WTC11 (cell line): ENCODE data around the gene INPP5A. TPM values are rescaled to one million over a fixed set of nuclear protein-coding genes. Genes with fewer than 3 reads are reported as not detected.

Experiments used
- ATAC-seq: fragments of 200-7000 bp; cut with Tn5 transposase; 2 replicates; pipeline ENCODE4 v1.10.0; 2021; ENCODE audit warnings: mild to moderate bottlenecking, moderate library complexity
- CTCF ChIA-PET: fragments of 300-600 bp; sonication (Branson Sonifier 250); formaldehyde crosslinking; loops from one replicate; lab custom pipeline; 2021; ENCODE audit warnings: antibody characterized with exemption; lab: Charles Lee
- POLR2A ChIA-PET: fragments of 350-600 bp; sonication (Branson Sonifier 250); formaldehyde crosslinking; loops from one replicate; lab custom pipeline; 2021; ENCODE audit warnings: antibody characterized with exemption; lab: Charles Lee
- DNase-seq: peaks from one replicate; pipeline ENCODE4 v3.0.0; 2021; ENCODE audit warnings: low spot score
- H3K27ac Mint-ChIP-seq: 2 replicates; pipeline ENCODE4 v1.8.0; 2021; ENCODE audit warnings: mixed read lengths
- H3K27me3 Mint-ChIP-seq: 2 replicates; pipeline ENCODE4 v1.8.0; 2021; ENCODE audit warnings: low read depth, mild to moderate bottlenecking, moderate library complexity, mixed read lengths
- H3K36me3 Mint-ChIP-seq: 2 replicates; pipeline ENCODE4 v1.8.0; 2021; ENCODE audit warnings: mixed read lengths
- H3K4me1 Mint-ChIP-seq: 2 replicates; pipeline ENCODE4 v1.8.0; 2022; ENCODE audit warnings: mixed read lengths
- H3K4me3 Mint-ChIP-seq: 2 replicates; pipeline ENCODE4 v1.8.0; 2021; ENCODE audit warnings: mild to moderate bottlenecking, moderate library complexity, mixed read lengths
- H3K9me3 Mint-ChIP-seq: 2 replicates; pipeline ENCODE4 v1.8.0; 2021; ENCODE audit warnings: mixed read lengths
- ATF1 ChIP-seq: sonication (generic); formaldehyde crosslinking; IDR thresholded peaks from 2 replicates; pipeline ENCODE4 v1.8.1; 2023; ENCODE audit warnings: mild to moderate bottlenecking, moderate library complexity, missing genetic modification reagents
- CDX4 ChIP-seq: fragments of 250-450 bp; sonication (Bioruptor Pico); IDR thresholded peaks from 2 replicates; pipeline ENCODE4 v1.9.0; 2021; ENCODE audit warnings: moderate library complexity, mild to moderate bottlenecking, inconsistent platforms, borderline replicate concordance
- EMX1 ChIP-seq: fragments of 250-450 bp; sonication (Bioruptor Pico); IDR thresholded peaks from 2 replicates; pipeline ENCODE4 v1.8.0; 2021; ENCODE audit warnings: mild to moderate bottlenecking
- FOXJ3 ChIP-seq: sonication (generic); formaldehyde crosslinking; IDR thresholded peaks from 2 replicates; pipeline ENCODE4 v1.9.0; 2021; ENCODE audit warnings: missing genetic modification reagents, mild to moderate bottlenecking, borderline replicate concordance
- MXD4 ChIP-seq: fragments of 250-450 bp; sonication (Bioruptor Pico); IDR thresholded peaks from 2 replicates; pipeline ENCODE4 v1.8.0; 2021; ENCODE audit warnings: mild to moderate bottlenecking, moderate library complexity, borderline replicate concordance
- NFE2L1 ChIP-seq: sonication (generic); formaldehyde crosslinking; IDR thresholded peaks from 2 replicates; pipeline ENCODE4 v1.8.1; 2023; ENCODE audit warnings: missing genetic modification reagents
- PRRX2 ChIP-seq: fragments of 250-450 bp; sonication (Bioruptor Pico); IDR thresholded peaks from 2 replicates; pipeline ENCODE4 v1.8.0; 2021; ENCODE audit warnings: mild to moderate bottlenecking
- RORB ChIP-seq: fragments of 250-450 bp; sonication (Bioruptor Pico); IDR thresholded peaks from 2 replicates; pipeline ENCODE4 v1.9.0; 2021; ENCODE audit warnings: mild to moderate bottlenecking
- SMAD4 ChIP-seq: sonication (generic); formaldehyde crosslinking; IDR thresholded peaks from 2 replicates; pipeline ENCODE4 v1.8.0; 2022; ENCODE audit warnings: mild to moderate bottlenecking, missing genetic modification reagents
- ZNF423 ChIP-seq: fragments of 250-450 bp; sonication (Bioruptor Pico); IDR thresholded peaks from 2 replicates; pipeline ENCODE4 v2.1.2; 2022; ENCODE audit warnings: mild to moderate bottlenecking, moderate library complexity
- total RNA-seq: library from RNA; stranded (reverse); gene quantifications from 3 replicates; pipeline ENCODE4 v1.2.3, GENCODE V29; 2021
- TF ChIP-seq, protein P1 (sequence below): sonication (generic); formaldehyde crosslinking; IDR thresholded peaks from 2 replicates; pipeline ENCODE4 v1.8.0; 2022; ENCODE audit warnings: mild to moderate bottlenecking, missing genetic modification reagents
- TF ChIP-seq, protein P2 (sequence below): fragments of 200-600 bp; IDR thresholded peaks from 2 replicates; pipeline ENCODE4 v1.8.0; 2022; ENCODE audit warnings: antibody characterized with exemption
- TF ChIP-seq, protein P3 (sequence below): sonication (generic); formaldehyde crosslinking; IDR thresholded peaks from 2 replicates; pipeline ENCODE4 v1.8.1; 2023; ENCODE audit warnings: mild to moderate bottlenecking, missing genetic modification reagents
- TF ChIP-seq, protein P4 (sequence below): sonication (generic); formaldehyde crosslinking; conservative IDR thresholded peaks from 2 replicates; pipeline ENCODE4 v1.8.1; 2022; ENCODE audit warnings: mild to moderate bottlenecking, missing genetic modification reagents
- TF ChIP-seq, protein P5 (sequence below): fragments of 250-450 bp; sonication (Bioruptor Pico); IDR thresholded peaks from 2 replicates; pipeline ENCODE4 v1.9.0; 2021; ENCODE audit warnings: mild to moderate bottlenecking
- TF ChIP-seq, protein P6 (sequence below): sonication (generic); formaldehyde crosslinking; IDR thresholded peaks from 2 replicates; pipeline ENCODE4 v1.8.1; 2023; ENCODE audit warnings: mild to moderate bottlenecking, missing genetic modification reagents, moderate library complexity
- TF ChIP-seq, protein P7 (sequence below): fragments of 250-450 bp; sonication (Bioruptor Pico); IDR thresholded peaks from 2 replicates; pipeline ENCODE4 v1.8.0; 2021; ENCODE audit warnings: mild to moderate bottlenecking

The INPP5A gene
- total RNA-seq, 1 experiment from 2014 or later = 22.1 TPM

- DNase-seq = no peak
- peaks cover 8% of the 10 kb centered on the region for H3K4me1 Mint-ChIP-seq
- H3K9me3 Mint-ChIP-seq = no peaks in the 10 kb centered on the region
- H3K36me3 Mint-ChIP-seq = no peaks in the 10 kb centered on the region
- H3K4me3 Mint-ChIP-seq = no peak overlapping the region
- CTCF ChIA-PET = no interaction called here
- POLR2A ChIA-PET = no interaction called here
- TF ChIP-seq RORB = no peak
- no peak for TF ChIP-seq ATF1
- TF ChIP-seq MXD4 (CRISPR knock-in tag) = no peak
- TF ChIP-seq FOXJ3 (CRISPR knock-in tag) = no peak
- TF ChIP-seq, protein P1, sequence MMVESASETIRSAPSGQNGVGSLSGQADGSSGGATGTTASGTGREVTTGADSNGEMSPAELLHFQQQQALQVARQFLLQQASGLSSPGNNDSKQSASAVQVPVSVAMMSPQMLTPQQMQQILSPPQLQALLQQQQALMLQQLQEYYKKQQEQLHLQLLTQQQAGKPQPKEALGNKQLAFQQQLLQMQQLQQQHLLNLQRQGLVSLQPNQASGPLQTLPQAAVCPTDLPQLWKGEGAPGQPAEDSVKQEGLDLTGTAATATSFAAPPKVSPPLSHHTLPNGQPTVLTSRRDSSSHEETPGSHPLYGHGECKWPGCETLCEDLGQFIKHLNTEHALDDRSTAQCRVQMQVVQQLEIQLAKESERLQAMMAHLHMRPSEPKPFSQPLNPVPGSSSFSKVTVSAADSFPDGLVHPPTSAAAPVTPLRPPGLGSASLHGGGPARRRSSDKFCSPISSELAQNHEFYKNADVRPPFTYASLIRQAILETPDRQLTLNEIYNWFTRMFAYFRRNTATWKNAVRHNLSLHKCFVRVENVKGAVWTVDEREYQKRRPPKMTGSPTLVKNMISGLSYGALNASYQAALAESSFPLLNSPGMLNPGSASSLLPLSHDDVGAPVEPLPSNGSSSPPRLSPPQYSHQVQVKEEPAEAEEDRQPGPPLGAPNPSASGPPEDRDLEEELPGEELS = no peak
- TF ChIP-seq NFE2L1 (CRISPR knock-in tag) = no peak
- TF ChIP-seq CDX4 (CRISPR knock-in tag) = no peak
- no peak for TF ChIP-seq EMX1 (CRISPR knock-in tag)
- TF ChIP-seq ZNF423 (CRISPR knock-in tag) = no peak
- TF ChIP-seq, protein P2, sequence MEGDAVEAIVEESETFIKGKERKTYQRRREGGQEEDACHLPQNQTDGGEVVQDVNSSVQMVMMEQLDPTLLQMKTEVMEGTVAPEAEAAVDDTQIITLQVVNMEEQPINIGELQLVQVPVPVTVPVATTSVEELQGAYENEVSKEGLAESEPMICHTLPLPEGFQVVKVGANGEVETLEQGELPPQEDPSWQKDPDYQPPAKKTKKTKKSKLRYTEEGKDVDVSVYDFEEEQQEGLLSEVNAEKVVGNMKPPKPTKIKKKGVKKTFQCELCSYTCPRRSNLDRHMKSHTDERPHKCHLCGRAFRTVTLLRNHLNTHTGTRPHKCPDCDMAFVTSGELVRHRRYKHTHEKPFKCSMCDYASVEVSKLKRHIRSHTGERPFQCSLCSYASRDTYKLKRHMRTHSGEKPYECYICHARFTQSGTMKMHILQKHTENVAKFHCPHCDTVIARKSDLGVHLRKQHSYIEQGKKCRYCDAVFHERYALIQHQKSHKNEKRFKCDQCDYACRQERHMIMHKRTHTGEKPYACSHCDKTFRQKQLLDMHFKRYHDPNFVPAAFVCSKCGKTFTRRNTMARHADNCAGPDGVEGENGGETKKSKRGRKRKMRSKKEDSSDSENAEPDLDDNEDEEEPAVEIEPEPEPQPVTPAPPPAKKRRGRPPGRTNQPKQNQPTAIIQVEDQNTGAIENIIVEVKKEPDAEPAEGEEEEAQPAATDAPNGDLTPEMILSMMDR = no peak
- TF ChIP-seq, protein P3, sequence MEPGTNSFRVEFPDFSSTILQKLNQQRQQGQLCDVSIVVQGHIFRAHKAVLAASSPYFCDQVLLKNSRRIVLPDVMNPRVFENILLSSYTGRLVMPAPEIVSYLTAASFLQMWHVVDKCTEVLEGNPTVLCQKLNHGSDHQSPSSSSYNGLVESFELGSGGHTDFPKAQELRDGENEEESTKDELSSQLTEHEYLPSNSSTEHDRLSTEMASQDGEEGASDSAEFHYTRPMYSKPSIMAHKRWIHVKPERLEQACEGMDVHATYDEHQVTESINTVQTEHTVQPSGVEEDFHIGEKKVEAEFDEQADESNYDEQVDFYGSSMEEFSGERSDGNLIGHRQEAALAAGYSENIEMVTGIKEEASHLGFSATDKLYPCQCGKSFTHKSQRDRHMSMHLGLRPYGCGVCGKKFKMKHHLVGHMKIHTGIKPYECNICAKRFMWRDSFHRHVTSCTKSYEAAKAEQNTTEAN = no peak
- TF ChIP-seq, protein P4, sequence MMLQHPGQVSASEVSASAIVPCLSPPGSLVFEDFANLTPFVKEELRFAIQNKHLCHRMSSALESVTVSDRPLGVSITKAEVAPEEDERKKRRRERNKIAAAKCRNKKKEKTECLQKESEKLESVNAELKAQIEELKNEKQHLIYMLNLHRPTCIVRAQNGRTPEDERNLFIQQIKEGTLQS (CRISPR knock-in tag) = no peak
- TF ChIP-seq, protein P5, sequence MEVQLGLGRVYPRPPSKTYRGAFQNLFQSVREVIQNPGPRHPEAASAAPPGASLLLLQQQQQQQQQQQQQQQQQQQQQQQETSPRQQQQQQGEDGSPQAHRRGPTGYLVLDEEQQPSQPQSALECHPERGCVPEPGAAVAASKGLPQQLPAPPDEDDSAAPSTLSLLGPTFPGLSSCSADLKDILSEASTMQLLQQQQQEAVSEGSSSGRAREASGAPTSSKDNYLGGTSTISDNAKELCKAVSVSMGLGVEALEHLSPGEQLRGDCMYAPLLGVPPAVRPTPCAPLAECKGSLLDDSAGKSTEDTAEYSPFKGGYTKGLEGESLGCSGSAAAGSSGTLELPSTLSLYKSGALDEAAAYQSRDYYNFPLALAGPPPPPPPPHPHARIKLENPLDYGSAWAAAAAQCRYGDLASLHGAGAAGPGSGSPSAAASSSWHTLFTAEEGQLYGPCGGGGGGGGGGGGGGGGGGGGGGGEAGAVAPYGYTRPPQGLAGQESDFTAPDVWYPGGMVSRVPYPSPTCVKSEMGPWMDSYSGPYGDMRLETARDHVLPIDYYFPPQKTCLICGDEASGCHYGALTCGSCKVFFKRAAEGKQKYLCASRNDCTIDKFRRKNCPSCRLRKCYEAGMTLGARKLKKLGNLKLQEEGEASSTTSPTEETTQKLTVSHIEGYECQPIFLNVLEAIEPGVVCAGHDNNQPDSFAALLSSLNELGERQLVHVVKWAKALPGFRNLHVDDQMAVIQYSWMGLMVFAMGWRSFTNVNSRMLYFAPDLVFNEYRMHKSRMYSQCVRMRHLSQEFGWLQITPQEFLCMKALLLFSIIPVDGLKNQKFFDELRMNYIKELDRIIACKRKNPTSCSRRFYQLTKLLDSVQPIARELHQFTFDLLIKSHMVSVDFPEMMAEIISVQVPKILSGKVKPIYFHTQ = no peak
- no peak for TF ChIP-seq PRRX2
- TF ChIP-seq, protein P6, sequence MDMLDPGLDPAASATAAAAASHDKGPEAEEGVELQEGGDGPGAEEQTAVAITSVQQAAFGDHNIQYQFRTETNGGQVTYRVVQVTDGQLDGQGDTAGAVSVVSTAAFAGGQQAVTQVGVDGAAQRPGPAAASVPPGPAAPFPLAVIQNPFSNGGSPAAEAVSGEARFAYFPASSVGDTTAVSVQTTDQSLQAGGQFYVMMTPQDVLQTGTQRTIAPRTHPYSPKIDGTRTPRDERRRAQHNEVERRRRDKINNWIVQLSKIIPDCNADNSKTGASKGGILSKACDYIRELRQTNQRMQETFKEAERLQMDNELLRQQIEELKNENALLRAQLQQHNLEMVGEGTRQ = no peak
- no peak for TF ChIP-seq SMAD4 (CRISPR knock-in tag)
- TF ChIP-seq, protein P7, sequence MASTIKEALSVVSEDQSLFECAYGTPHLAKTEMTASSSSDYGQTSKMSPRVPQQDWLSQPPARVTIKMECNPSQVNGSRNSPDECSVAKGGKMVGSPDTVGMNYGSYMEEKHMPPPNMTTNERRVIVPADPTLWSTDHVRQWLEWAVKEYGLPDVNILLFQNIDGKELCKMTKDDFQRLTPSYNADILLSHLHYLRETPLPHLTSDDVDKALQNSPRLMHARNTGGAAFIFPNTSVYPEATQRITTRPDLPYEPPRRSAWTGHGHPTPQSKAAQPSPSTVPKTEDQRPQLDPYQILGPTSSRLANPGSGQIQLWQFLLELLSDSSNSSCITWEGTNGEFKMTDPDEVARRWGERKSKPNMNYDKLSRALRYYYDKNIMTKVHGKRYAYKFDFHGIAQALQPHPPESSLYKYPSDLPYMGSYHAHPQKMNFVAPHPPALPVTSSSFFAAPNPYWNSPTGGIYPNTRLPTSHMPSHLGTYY = no peak
- H3K27ac Mint-ChIP-seq = no peak overlapping the region
- no peak for ATAC-seq
- H3K27me3 Mint-ChIP-seq = no peaks in the 10 kb centered on the region
Observed at GRCh38 chr10:132548106-132548823, 10.7 kb downstream of the INPP5A start.
